GM12864 (cell line): ENCODE measurements around the gene C1orf21.
A peak's percentile ranks its signal among the peaks of the same experiment; 100 is the strongest.

Experiments
- DNase-seq: peaks from one replicate; pipeline ENCODE4 v3.0.0-alpha.2; 2011; ENCODE audit warnings: low read depth
- H3K4me3 ChIP-seq: 2 replicates; pipeline ENCODE4 v1.5.1; 2011; ENCODE audit warnings: mild to moderate bottlenecking, low read depth, low read length, control low read depth
- CTCF ChIP-seq: IDR thresholded peaks from 2 replicates; pipeline ENCODE4 v1.5.1; 2011; ENCODE audit warnings: low read depth, mild to moderate bottlenecking, moderate library complexity, low read length, control low read depth, inconsistent platforms; ENCODE audit errors: missing control alignments

C1orf21 gene

DNA sequence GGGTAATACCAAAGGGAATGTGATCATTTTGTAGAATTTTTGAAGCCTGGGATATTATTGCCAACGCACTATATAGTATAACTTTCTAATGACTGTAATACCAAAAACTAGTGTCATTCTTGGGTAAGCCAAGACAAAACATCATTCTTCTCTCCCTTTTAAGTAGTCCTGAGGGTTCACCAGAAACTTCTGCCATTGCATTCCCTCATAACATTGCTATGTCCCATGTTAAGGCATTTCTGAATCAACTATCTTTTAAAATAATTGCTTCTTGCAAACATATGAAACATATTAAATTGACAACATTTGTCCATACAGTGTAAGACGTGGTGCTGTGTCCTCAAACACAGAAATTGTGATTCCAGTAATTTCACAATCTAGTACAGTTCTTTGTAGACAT, 29.9 kb upstream of the C1orf21 start:
- H3K4me3 ChIP-seq = no peak overlapping the region
- no peak for TF ChIP-seq CTCF
- no peak for DNase-seq

- DNase-seq = no peak
- TF ChIP-seq CTCF = no peak
- no peak overlapping the region for H3K4me3 ChIP-seq
These were observed 28.6 kb upstream of the C1orf21 start for GRCh38 chr1:184358256-184358655.

GRCh38 chr1:184359909-184360308, 26.9 kb upstream of the C1orf21 start:
- peak; percentile 31 for DNase-seq
- no peak for TF ChIP-seq CTCF
- no peak overlapping the region for H3K4me3 ChIP-seq

GRCh38 chr1:184362876-184363275, 24.0 kb upstream of the C1orf21 start:
- H3K4me3 ChIP-seq = no peak overlapping the region
- no peak for TF ChIP-seq CTCF
- no peak for DNase-seq

GRCh38 chr1:184365699-184366098, 21.1 kb upstream of the C1orf21 start:
- no peak for TF ChIP-seq CTCF
- no peak overlapping the region for H3K4me3 ChIP-seq

DNA sequence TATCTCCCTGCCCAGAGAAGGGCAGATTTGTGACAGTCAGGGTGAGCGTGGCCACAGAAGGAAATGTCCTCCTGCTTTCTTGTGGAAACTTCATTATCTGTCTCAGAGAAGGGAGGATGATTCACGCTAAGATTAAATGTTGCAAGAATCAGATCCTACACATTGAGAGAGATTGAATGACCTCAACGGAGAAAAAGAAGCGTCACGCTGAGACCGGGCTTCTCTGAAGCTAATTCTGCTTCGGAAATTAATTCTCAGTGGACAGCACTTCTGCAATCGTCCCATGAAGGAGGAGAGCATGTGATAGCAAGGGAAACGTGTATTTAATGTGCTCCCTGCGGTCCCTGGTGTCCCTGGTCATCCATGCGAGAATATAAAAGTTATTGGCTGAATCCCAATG, 19.8 kb upstream of the C1orf21 start:
- no peak for DNase-seq
- no peak for TF ChIP-seq CTCF
- H3K4me3 ChIP-seq = no peak overlapping the region

More at GRCh38 chr1:184365699-184366098, 21.1 kb upstream of the C1orf21 start:
- no peak for DNase-seq

GRCh38 chr1:184367427-184368038, 19.3 kb upstream of the C1orf21 start:
- H3K4me3 ChIP-seq = no peak overlapping the region
- no peak for DNase-seq
- TF ChIP-seq CTCF = no peak
